HG03196 (cell line): ENCODE results near the gene WNT6.
"Not testable (repeated sequence)": the region's sequence is repeated elsewhere in the genome, so short reads cannot be mapped to it uniquely, and the experiment has no call there.

ENCODE experiments used
- ATAC-seq: cut with Tn5 transposase; IDR thresholded peaks from one replicate; pipeline ENCODE4 v1.9.1; 2021; ENCODE audit not compliant: unreplicated experiment

WNT6 gene

GRCh38 chr2:218830526-218831306 lies 28.9 kb upstream of the WNT6 start:
- ATAC-seq = no peak

- no peak for ATAC-seq
Observed at GRCh38 chr2:218831378-218831990, 28.1 kb upstream of the WNT6 start, which contains the start of gene PRKAG3. Gene PRKAG3 (minus strand): TSS chr2:218831803.

DNA sequence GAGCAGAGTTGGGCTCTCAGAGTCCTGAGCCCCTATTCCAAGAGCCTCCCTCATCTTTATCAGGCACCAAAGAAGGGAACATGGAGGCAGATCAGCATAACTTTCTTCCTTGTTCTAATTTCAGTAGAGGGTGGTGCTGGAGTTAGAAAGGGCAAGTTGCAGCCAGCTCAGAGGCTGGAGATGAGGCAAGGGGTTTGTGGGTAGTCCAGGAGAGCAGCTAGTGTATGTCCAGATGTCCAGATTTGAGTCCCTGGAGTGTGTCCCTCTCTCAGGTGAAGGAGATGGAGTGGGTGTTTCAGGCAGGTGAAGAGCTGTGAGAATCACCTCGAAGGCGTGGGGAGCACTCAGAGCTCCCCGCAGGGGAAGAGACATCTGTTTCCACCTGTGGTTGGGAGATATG lies 27.5 kb upstream of the WNT6 start:
- ATAC-seq = no peak

DNA sequence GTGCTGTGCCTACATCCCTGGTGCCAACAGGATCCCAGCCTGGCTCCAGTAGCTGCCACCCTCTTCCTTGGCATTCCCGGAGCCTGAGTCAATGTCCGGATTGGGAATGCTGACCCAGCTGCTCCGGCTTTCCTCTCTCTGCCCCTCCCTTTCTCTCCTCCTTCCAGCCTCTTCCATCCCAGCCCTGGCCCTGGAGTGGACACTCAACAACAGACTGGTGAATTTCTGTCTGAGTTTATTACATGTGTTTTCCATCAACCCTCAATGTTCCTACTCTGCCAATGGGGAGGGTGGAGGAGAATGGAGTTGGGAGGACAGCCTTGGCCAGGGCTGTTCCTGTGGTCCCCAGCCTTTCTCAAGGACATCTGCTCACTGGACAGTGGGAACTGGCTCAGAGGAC lies 27.1 kb upstream of the WNT6 start:
- no peak for ATAC-seq

DNA sequence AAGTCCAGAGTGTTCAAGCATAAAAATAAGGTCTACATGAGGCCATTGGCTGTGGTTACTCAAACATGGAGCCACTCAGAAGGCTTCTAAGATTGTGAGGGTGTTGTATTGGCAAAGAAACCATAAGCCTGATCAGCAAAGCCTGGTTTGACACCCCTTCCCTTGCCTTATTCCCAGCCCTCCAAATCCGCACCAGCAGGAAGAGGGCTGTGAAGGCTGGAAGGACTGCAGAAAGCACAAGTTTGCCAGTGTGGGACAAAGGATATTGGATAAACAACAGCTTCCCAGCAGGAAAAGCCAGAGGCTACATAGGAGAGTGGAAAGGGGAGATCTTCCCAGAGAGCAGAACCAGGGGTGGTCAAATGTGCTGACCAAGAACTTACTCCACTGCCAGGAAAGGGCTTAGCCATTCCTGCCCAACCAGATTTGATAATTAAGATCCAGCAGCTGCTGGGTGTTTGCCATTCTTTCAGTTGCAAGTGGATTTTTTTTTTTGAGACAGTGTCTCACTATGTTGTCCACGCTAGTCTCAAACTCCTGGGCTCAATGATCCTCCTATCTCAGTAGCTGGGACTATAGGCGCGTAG lies 26.5 kb upstream of the WNT6 start:
- no peak for ATAC-seq

GRCh38 chr2:218834685-218835084 lies 24.9 kb upstream of the WNT6 start:
- no peak for ATAC-seq

- no peak for ATAC-seq
Observed at GRCh38 chr2:218837495-218837894, 22.1 kb upstream of the WNT6 start.

GRCh38 chr2:218839430-218839829 lies 20.2 kb upstream of the WNT6 start:
- no peak for ATAC-seq

- ATAC-seq = no peak
Observed at GRCh38 chr2:218839888-218840287, 19.7 kb upstream of the WNT6 start.

GRCh38 chr2:218844334-218844733 lies 15.3 kb upstream of the WNT6 start:
- not testable (repeated sequence) for ATAC-seq

- ATAC-seq = not testable (repeated sequence)
Observed at GRCh38 chr2:218846963-218847362, 12.6 kb upstream of the WNT6 start.

GRCh38 chr2:218849721-218850120 lies 9.9 kb upstream of the WNT6 start:
- no peak for ATAC-seq

GRCh38 chr2:218850796-218851195 lies 8.8 kb upstream of the WNT6 start:
- no peak for ATAC-seq

- ATAC-seq = no peak
Observed at GRCh38 chr2:218851286-218851685, 8.3 kb upstream of the WNT6 start.

- ATAC-seq = no peak
Observed at GRCh38 chr2:218852911-218853667, 6.5 kb upstream of the WNT6 start.

- no peak for ATAC-seq
Observed at GRCh38 chr2:218853766-218854165, 5.8 kb upstream of the WNT6 start.

GRCh38 chr2:218854860-218855259 lies 4.7 kb upstream of the WNT6 start:
- ATAC-seq = no peak

DNA sequence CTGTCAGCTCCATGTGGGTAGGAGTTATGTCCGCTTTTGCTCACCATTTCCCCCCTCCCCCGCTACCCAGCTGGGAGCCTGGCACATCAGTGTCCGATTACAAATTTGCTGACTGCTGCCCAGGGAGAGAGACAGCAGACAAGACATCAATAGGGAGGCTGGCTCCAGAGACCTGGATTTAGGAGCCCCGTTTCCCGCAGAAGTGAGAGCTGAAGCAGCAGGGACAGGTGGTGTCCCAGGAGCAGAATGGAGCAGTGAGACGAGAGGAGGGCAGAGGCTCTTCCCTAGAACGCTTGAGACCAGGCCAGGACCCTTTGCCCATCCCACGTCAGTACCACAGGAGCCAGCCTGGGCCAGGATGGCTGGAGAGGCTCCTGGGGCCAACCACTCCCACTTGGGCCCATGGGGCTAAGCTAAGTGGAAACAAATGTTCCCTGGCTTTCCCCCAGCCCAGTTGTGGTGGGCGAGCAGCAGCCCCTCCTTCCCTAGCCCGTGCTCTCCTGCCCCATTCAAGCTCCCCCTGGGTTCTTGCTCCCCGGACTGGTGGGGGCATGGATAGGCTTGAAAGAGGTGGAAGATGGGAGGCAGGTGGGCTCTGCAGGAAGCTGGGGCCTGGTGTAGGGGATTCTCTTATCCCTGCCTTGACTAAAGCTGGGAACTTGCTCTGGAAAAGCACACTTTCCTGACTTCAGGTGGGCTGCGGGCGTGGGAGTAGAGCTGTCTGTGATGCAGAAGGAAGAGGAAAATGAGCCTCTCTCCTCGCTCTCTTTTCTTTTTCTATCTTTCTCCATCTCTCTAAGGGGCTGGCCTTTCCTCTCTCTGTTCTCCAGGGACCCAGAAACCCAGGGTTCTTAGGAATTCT lies 4.1 kb upstream of the WNT6 start:
- no peak for ATAC-seq

- no peak for ATAC-seq
Observed at GRCh38 chr2:218856167-218856895, 3.3 kb upstream of the WNT6 start.

GRCh38 chr2:218856896-218857243 lies 2.7 kb upstream of the WNT6 start:
- no peak for ATAC-seq
